ENCODE results near the gene TATDN2. TPM values are rescaled to one million over a fixed set of nuclear protein-coding genes. Genes with fewer than 3 reads are reported as not detected.

TATDN2 gene
- total RNA-seq, 1 donor, result 19.2 TPM

- Histone ChIP-seq H3K36me3 (ENCODE audit: insufficient read depth, low read length) (peaks cover 61% of the 10 kb centered on the region), H3K27me3 (ENCODE audit: insufficient read depth, low read length) (no peaks in the 10 kb centered on the region), H3K4me3 (ENCODE audit: insufficient read depth, low read length) (no peak overlapping the region), H3K4me1 (ENCODE audit: insufficient read depth, low read length) (no peaks in the 10 kb centered on the region), H4K20me1 (ENCODE audit: insufficient read depth, low read length) (peaks cover 15% of the 10 kb centered on the region), H3K4me2 (ENCODE audit: insufficient read depth, low read length) (no peak overlapping the region), H3K27ac (ENCODE audit: low read depth, low read length) (no peak overlapping the region), H3K9me3 (ENCODE audit: low read depth, low read length) (no peaks in the 10 kb centered on the region), H3K79me2 (ENCODE audit: insufficient read depth, low read length) (no peaks in the 10 kb centered on the region), H2AFZ (ENCODE audit: low read length) (no peak overlapping the region)
- DNase-seq (ENCODE audit: insufficient read length, low spot score, missing footprints), result no peak
- TF ChIP-seq, protein P1, sequence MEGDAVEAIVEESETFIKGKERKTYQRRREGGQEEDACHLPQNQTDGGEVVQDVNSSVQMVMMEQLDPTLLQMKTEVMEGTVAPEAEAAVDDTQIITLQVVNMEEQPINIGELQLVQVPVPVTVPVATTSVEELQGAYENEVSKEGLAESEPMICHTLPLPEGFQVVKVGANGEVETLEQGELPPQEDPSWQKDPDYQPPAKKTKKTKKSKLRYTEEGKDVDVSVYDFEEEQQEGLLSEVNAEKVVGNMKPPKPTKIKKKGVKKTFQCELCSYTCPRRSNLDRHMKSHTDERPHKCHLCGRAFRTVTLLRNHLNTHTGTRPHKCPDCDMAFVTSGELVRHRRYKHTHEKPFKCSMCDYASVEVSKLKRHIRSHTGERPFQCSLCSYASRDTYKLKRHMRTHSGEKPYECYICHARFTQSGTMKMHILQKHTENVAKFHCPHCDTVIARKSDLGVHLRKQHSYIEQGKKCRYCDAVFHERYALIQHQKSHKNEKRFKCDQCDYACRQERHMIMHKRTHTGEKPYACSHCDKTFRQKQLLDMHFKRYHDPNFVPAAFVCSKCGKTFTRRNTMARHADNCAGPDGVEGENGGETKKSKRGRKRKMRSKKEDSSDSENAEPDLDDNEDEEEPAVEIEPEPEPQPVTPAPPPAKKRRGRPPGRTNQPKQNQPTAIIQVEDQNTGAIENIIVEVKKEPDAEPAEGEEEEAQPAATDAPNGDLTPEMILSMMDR (IDR thresholded peaks at IDR 0.05; ENCODE audit: extremely low read depth, low read depth, low read length), result no peak
Measured at GRCh38 chr3:10300087-10300486, 51.8 kb downstream of the TATDN2 start.

GRCh38 chr3:10303105-10303504, 54.8 kb downstream of the TATDN2 start:
- Histone ChIP-seq H3K4me2 (ENCODE audit: insufficient read depth, low read length) (no peak overlapping the region), H3K4me3 (ENCODE audit: insufficient read depth, low read length) (no peak overlapping the region), H3K9me3 (ENCODE audit: low read depth, low read length) (no peaks in the 10 kb centered on the region), H3K36me3 (ENCODE audit: insufficient read depth, low read length) (peaks cover 85% of the 10 kb centered on the region), H4K20me1 (ENCODE audit: insufficient read depth, low read length) (peaks cover 20% of the 10 kb centered on the region), H3K4me1 (ENCODE audit: insufficient read depth, low read length) (no peaks in the 10 kb centered on the region), H2AFZ (ENCODE audit: low read length) (no peak overlapping the region), H3K27ac (ENCODE audit: low read depth, low read length) (no peak overlapping the region), H3K27me3 (ENCODE audit: insufficient read depth, low read length) (no peaks in the 10 kb centered on the region), H3K79me2 (ENCODE audit: insufficient read depth, low read length) (no peaks in the 10 kb centered on the region)
- TF ChIP-seq, protein P1 (IDR thresholded peaks at IDR 0.05; ENCODE audit: extremely low read depth, low read depth, low read length), result no peak
- no peak for DNase-seq (ENCODE audit: insufficient read length, low spot score, missing footprints)

GRCh38 chr3:10303785-10304184, 55.5 kb downstream of the TATDN2 start:
- H3K36me3 ChIP-seq (ENCODE audit: insufficient read depth, low read length), result peaks cover 92% of the 10 kb centered on the region
- peaks cover 22% of the 10 kb centered on the region for H4K20me1 ChIP-seq (ENCODE audit: insufficient read depth, low read length)

GRCh38 chr3:10304905-10305304, 56.6 kb downstream of the TATDN2 start:
- no peak overlapping the region for H3K4me2 ChIP-seq (ENCODE audit: insufficient read depth, low read length)
- H3K4me1 ChIP-seq (ENCODE audit: insufficient read depth, low read length), result no peaks in the 10 kb centered on the region
- TF ChIP-seq, protein P1 (IDR thresholded peaks at IDR 0.05; ENCODE audit: extremely low read depth, low read depth, low read length), result no peak
- no peaks in the 10 kb centered on the region for H3K9me3 ChIP-seq (ENCODE audit: low read depth, low read length)
- peaks cover 96% of the 10 kb centered on the region for H3K36me3 ChIP-seq (ENCODE audit: insufficient read depth, low read length)
- DNase-seq (ENCODE audit: insufficient read length, low spot score, missing footprints), result no peak
- peaks cover 22% of the 10 kb centered on the region for H4K20me1 ChIP-seq (ENCODE audit: insufficient read depth, low read length)
- no peaks in the 10 kb centered on the region for H3K79me2 ChIP-seq (ENCODE audit: insufficient read depth, low read length)
- H3K4me3 ChIP-seq (ENCODE audit: insufficient read depth, low read length), result no peak overlapping the region
- no peaks in the 10 kb centered on the region for H3K27me3 ChIP-seq (ENCODE audit: insufficient read depth, low read length)
- H2AFZ ChIP-seq (ENCODE audit: low read length), result no peak overlapping the region
- no peak overlapping the region for H3K27ac ChIP-seq (ENCODE audit: low read depth, low read length)

More at GRCh38 chr3:10303785-10304184, 55.5 kb downstream of the TATDN2 start:
- Histone ChIP-seq H3K27ac (ENCODE audit: low read depth, low read length) (no peak overlapping the region), H2AFZ (ENCODE audit: low read length) (no peak overlapping the region), H3K9me3 (ENCODE audit: low read depth, low read length) (no peaks in the 10 kb centered on the region), H3K79me2 (ENCODE audit: insufficient read depth, low read length) (no peaks in the 10 kb centered on the region), H3K4me1 (ENCODE audit: insufficient read depth, low read length) (no peaks in the 10 kb centered on the region), H3K4me2 (ENCODE audit: insufficient read depth, low read length) (no peak overlapping the region), H3K27me3 (ENCODE audit: insufficient read depth, low read length) (no peaks in the 10 kb centered on the region), H3K4me3 (ENCODE audit: insufficient read depth, low read length) (no peak overlapping the region)
- DNase-seq (ENCODE audit: insufficient read length, low spot score, missing footprints), result no peak
- TF ChIP-seq, protein P1 (IDR thresholded peaks at IDR 0.05; ENCODE audit: extremely low read depth, low read depth, low read length), result no peak
